ENCODE data around the gene TGFBR2. TPM values are rescaled to one million over a fixed set of nuclear protein-coding genes. Genes with fewer than 3 reads are reported as not detected.

The TGFBR2 gene
- total RNA-seq, 1 experiment from 2014 or later: 45.9 TPM

GRCh38 chr3:30596152-30596551 is 10.2 kb upstream of the TGFBR2 start:
- no peak overlapping the region for H3K27ac ChIP-seq (ENCODE audit: low read length)
- POLR2A ChIA-PET: no interaction called here

GRCh38 chr3:30597131-30597768 is 9.2 kb upstream of the TGFBR2 start:
- Histone ChIP-seq H3K27ac (ENCODE audit: low read length) (no peak overlapping the region; the same call in 1 of the 2 replicates), H3K27me3 (ENCODE audit: control insufficient read depth, insufficient read depth, low read length) (no peaks in the 10 kb centered on the region), H3K9me3 (ENCODE audit: control insufficient read depth, insufficient read depth, low read depth, low read length) (no peaks in the 10 kb centered on the region), H3K4me1 (ENCODE audit: control insufficient read depth, insufficient read depth, low read length) (no peaks in the 10 kb centered on the region; the same call in 1 of the 2 replicates), H3K4me3 (ENCODE audit: low read depth in 2 of 2, low read length in 2 of 2) (no peak overlapping the region), H3K36me3 (ENCODE audit: control insufficient read depth, insufficient read depth, low read length) (no peaks in the 10 kb centered on the region; the same call in 1 of the 2 replicates)
- ChIA-PET POLR2A (no interaction called here), CTCF (no interaction called here)
- BruUV-seq (replicated peaks): no TSS peak
- in situ Hi-C loops (cut with HindIII; ENCODE audit: low pct_unique_long_range_greater_than_20kb, low sequenced_read_pairs) (no loop called here), intact Hi-C loops (cut with micrococcal nuclease; ENCODE audit: unreplicated experiment) (no loop called here)
- no peak for ATAC-seq
- TF ChIP-seq TCF7L2 (IDR thresholded peaks at IDR 0.05; ENCODE audit: low read depth, low read length): no peak
- TF ChIP-seq POLR2AphosphoS5 (IDR thresholded peaks at IDR 0.05; ENCODE audit: low read depth, low read length): no peak
- no peak for TF ChIP-seq REST (IDR thresholded peaks at IDR 0.05; ENCODE audit: insufficient read depth in 1 of 2, low read depth in 2 of 2, low read length in 1 of 2)
- TF ChIP-seq SIN3A (IDR thresholded peaks at IDR 0.05; ENCODE audit: borderline replicate concordance, insufficient read depth, low read depth, low read length): no peak
- TF ChIP-seq, protein P1, sequence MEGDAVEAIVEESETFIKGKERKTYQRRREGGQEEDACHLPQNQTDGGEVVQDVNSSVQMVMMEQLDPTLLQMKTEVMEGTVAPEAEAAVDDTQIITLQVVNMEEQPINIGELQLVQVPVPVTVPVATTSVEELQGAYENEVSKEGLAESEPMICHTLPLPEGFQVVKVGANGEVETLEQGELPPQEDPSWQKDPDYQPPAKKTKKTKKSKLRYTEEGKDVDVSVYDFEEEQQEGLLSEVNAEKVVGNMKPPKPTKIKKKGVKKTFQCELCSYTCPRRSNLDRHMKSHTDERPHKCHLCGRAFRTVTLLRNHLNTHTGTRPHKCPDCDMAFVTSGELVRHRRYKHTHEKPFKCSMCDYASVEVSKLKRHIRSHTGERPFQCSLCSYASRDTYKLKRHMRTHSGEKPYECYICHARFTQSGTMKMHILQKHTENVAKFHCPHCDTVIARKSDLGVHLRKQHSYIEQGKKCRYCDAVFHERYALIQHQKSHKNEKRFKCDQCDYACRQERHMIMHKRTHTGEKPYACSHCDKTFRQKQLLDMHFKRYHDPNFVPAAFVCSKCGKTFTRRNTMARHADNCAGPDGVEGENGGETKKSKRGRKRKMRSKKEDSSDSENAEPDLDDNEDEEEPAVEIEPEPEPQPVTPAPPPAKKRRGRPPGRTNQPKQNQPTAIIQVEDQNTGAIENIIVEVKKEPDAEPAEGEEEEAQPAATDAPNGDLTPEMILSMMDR (IDR thresholded peaks at IDR 0.05): no peak
- no peak for DNase-seq (ENCODE audit: low read depth, low spot score)

More at GRCh38 chr3:30596152-30596551, 10.2 kb upstream of the TGFBR2 start:
- no peaks in the 10 kb centered on the region; the same call in 1 of the 2 replicates for H3K36me3 ChIP-seq (ENCODE audit: control insufficient read depth, insufficient read depth, low read length)
- CTCF ChIA-PET: no interaction called here
- no peaks in the 10 kb centered on the region; the same call in 1 of the 2 replicates for H3K4me1 ChIP-seq (ENCODE audit: control insufficient read depth, insufficient read depth, low read length)
- no peak overlapping the region for H3K4me3 ChIP-seq (ENCODE audit: low read depth in 2 of 2, low read length in 2 of 2)
- no TSS peak for BruUV-seq (replicated peaks)
- intact Hi-C loops (cut with micrococcal nuclease; ENCODE audit: unreplicated experiment): no loop called here
- in situ Hi-C loops (cut with HindIII; ENCODE audit: low pct_unique_long_range_greater_than_20kb, low sequenced_read_pairs): no loop called here
- DNase-seq (ENCODE audit: low read depth, low spot score) (no peak), ATAC-seq (no peak)
- TF ChIP-seq POLR2AphosphoS5 (IDR thresholded peaks at IDR 0.05; ENCODE audit: low read depth, low read length): no peak
- no peak for TF ChIP-seq SIN3A (IDR thresholded peaks at IDR 0.05; ENCODE audit: borderline replicate concordance, insufficient read depth, low read depth, low read length)
- TF ChIP-seq REST (IDR thresholded peaks at IDR 0.05; ENCODE audit: insufficient read depth in 1 of 2, low read depth in 2 of 2, low read length in 1 of 2): no peak
- TF ChIP-seq TCF7L2 (IDR thresholded peaks at IDR 0.05; ENCODE audit: low read depth, low read length): no peak
- TF ChIP-seq, protein P1 (IDR thresholded peaks at IDR 0.05): no peak
- H3K27me3 ChIP-seq (ENCODE audit: control insufficient read depth, insufficient read depth, low read length): no peaks in the 10 kb centered on the region
- no peaks in the 10 kb centered on the region for H3K9me3 ChIP-seq (ENCODE audit: control insufficient read depth, insufficient read depth, low read depth, low read length)

Data from Panc1 (cell line).